H1 (cell line): ENCODE measurements around the gene SPPL3. TPM values are rescaled to one million over a fixed set of nuclear protein-coding genes. Genes with fewer than 3 reads are reported as not detected.

ENCODE experiments used
- CTCF ChIA-PET: fragments of 300-600 bp; sonication (Branson Sonifier 250); formaldehyde crosslinking; loops from one replicate; lab custom pipeline; 2021; ENCODE audit not compliant: partially characterized antibody; lab: Charles Lee
- POLR2A ChIA-PET: fragments of 300-600 bp; sonication (Branson Sonifier 250); formaldehyde crosslinking; loops from one replicate; lab custom pipeline; 2021; ENCODE audit warnings: inconsistent platforms; ENCODE audit not compliant: partially characterized antibody; lab: Charles Lee
- DNase-seq, 2 experiments: peaks; one replicate each; pipeline versions ENCODE4 v3.0.0 to v3.0.0-alpha.2; 2010 to 2022; ENCODE audit warnings: low spot score in 2 of 2, low read depth in 1 of 2, mixed read lengths in 1 of 2
- FAIRE-seq: peaks from 2 replicates; lab custom pipeline; 2011; peaks lifted over from hg19 to GRCh38; lab: Jason Lieb, UNC
- H2AFZ ChIP-seq: 2 replicates; pipeline ENCODE4 v1.8.1; 2012; ENCODE audit warnings: low read length, inconsistent platforms
- H2AK5ac ChIP-seq: 2 replicates; pipeline ENCODE4 v1.6.1; 2013; ENCODE audit warnings: low read depth, low read length
- H2BK120ac ChIP-seq: replicated peaks from 2 replicates; pipeline ENCODE3; 2013; ENCODE audit warnings: low read depth, low read length, inconsistent platforms
- H2BK12ac ChIP-seq: 2 replicates; pipeline ENCODE4 v1.6.1; 2013; ENCODE audit warnings: low read depth, low read length
- H2BK15ac ChIP-seq: 2 replicates; pipeline ENCODE4 v1.6.1; 2013; ENCODE audit warnings: low read length
- H2BK20ac ChIP-seq: 2 replicates; pipeline ENCODE4 v1.6.1; 2013; ENCODE audit warnings: low read length
- H2BK5ac ChIP-seq: 2 replicates; pipeline ENCODE4 v1.6.1; 2013; ENCODE audit warnings: low read depth, low read length
- H3K14ac ChIP-seq: 2 replicates; pipeline ENCODE4 v1.6.1; 2013; ENCODE audit warnings: inconsistent platforms; ENCODE audit not compliant: insufficient read length
- H3K18ac ChIP-seq: 2 replicates; pipeline ENCODE4 v1.6.1; 2013; ENCODE audit warnings: low read length; ENCODE audit errors: extremely low read depth
- H3K23ac ChIP-seq: 2 replicates; pipeline ENCODE4 v1.6.1; 2013; ENCODE audit warnings: inconsistent platforms; ENCODE audit not compliant: insufficient read length
- H3K23me2 ChIP-seq: 2 replicates; pipeline ENCODE4 v1.6.1; 2013; ENCODE audit warnings: low read depth, low read length
- H3K27ac ChIP-seq: 2 replicates; pipeline ENCODE4 v1.6.1; 2011; ENCODE audit warnings: low read depth, low read length, inconsistent platforms
- H3K27me3 ChIP-seq, 4 experiments: replicated peaks in 1 of 4; 1 replicate in 1 of 4; 2 replicates in 3 of 4; pipeline versions ENCODE4 v1.6.1 to v1.8.1; 2011 to 2013; ENCODE audit warnings: low read length in 3 of 4, mild to moderate bottlenecking in 3 of 4, inconsistent platforms in 2 of 4, mixed read lengths in 2 of 4, moderate library complexity in 1 of 4; ENCODE audit not compliant: control insufficient read depth in 3 of 4, insufficient read depth in 3 of 4; ENCODE audit errors: extremely low read depth in 1 of 4
- H3K36me3 ChIP-seq, 4 experiments: 2 replicates each; pipeline versions ENCODE4 v1.6.1 to v1.8.1; 2011 to 2013; ENCODE audit warnings: mild to moderate bottlenecking in 4 of 4, low read length in 3 of 4, moderate library complexity in 2 of 4, control low read depth in 1 of 4, inconsistent platforms in 1 of 4; ENCODE audit not compliant: insufficient read depth in 4 of 4, control insufficient read depth in 2 of 4
- H3K4ac ChIP-seq: replicated peaks from 2 replicates; pipeline ENCODE3; 2013; ENCODE audit warnings: low read length, low read depth, mixed read lengths, inconsistent platforms; ENCODE audit not compliant: insufficient read length
- H3K4me1 ChIP-seq, 4 experiments: replicated peaks in 1 of 4; 1 replicate in 1 of 4; 2 replicates in 3 of 4; pipeline versions ENCODE4 v1.6.1 to v1.8.1; 2011 to 2013; ENCODE audit warnings: low read length in 3 of 4, inconsistent platforms in 2 of 4, mixed read lengths in 1 of 4; ENCODE audit not compliant: insufficient read depth in 4 of 4, control insufficient read depth in 3 of 4
- H3K4me2 ChIP-seq, 2 experiments: 2 replicates each; pipeline versions ENCODE4 v1.6.1 to v1.8.1; 2011 to 2013; ENCODE audit warnings: low read depth in 2 of 2, low read length in 2 of 2, control low read depth in 1 of 2, inconsistent platforms in 1 of 2, mild to moderate bottlenecking in 1 of 2; ENCODE audit not compliant: insufficient read depth in 1 of 2
- H3K4me3 ChIP-seq, 4 experiments: fragments of 200-600, 300-600 bp in 1 of 4; sonication (generic), shearing (Covaris generic), sonication (Bioruptor Twin) in 1 of 4; 2 replicates each; pipeline versions ENCODE4 v1.5.1 to v1.8.1; 2011 to 2016; ENCODE audit warnings: low read length in 4 of 4, low read depth in 3 of 4, control low read depth in 2 of 4, inconsistent platforms in 2 of 4, mild to moderate bottlenecking in 2 of 4, mixed read lengths in 1 of 4, moderate library complexity in 1 of 4; ENCODE audit not compliant: insufficient read depth in 2 of 4; ENCODE audit errors: extremely low read depth in 1 of 4
- H3K56ac ChIP-seq: replicated peaks from 2 replicates; pipeline ENCODE3; 2013; ENCODE audit warnings: low read depth, mild to moderate bottlenecking, mixed read lengths, low read length, inconsistent platforms; ENCODE audit not compliant: insufficient read length
- H3K79me1 ChIP-seq: 2 replicates; pipeline ENCODE4 v1.6.1; 2013; ENCODE audit warnings: low read depth, low read length, control low read depth
- H3K79me2 ChIP-seq, 2 experiments: 2 replicates each; pipeline versions ENCODE4 v1.6.1 to v1.8.1; 2012 to 2013; ENCODE audit warnings: low read length in 2 of 2, mild to moderate bottlenecking in 2 of 2, inconsistent platforms in 1 of 2; ENCODE audit not compliant: insufficient read depth in 2 of 2, control insufficient read depth in 1 of 2
- H3K9ac ChIP-seq, 4 experiments: replicated peaks in 1 of 4; 1 replicate in 1 of 4; 2 replicates in 3 of 4; pipeline versions ENCODE4 v1.6.1 to v1.8.1; 2011 to 2013; ENCODE audit warnings: low read depth in 3 of 4, low read length in 3 of 4, control low read depth in 2 of 4, mild to moderate bottlenecking in 2 of 4, moderate library complexity in 2 of 4, inconsistent platforms in 1 of 4; ENCODE audit errors: extremely low read depth in 1 of 4
- H3K9me3 ChIP-seq, 2 experiments: 2 replicates each; pipeline versions ENCODE4 v1.6.1 to v1.8.1; 2012 to 2013; ENCODE audit warnings: mild to moderate bottlenecking in 2 of 2, moderate library complexity in 2 of 2, control low read depth in 1 of 2, inconsistent platforms in 1 of 2, low read depth in 1 of 2, low read length in 1 of 2, mixed read lengths in 1 of 2; ENCODE audit not compliant: insufficient read depth in 2 of 2
- H4K20me1 ChIP-seq, 2 experiments: replicated peaks in 1 of 2; 2 replicates each; pipeline versions ENCODE3 to v1.8.1; 2011 to 2013; ENCODE audit warnings: inconsistent platforms in 2 of 2, low read length in 2 of 2, mild to moderate bottlenecking in 1 of 2; ENCODE audit not compliant: insufficient read depth in 2 of 2, control insufficient read depth in 1 of 2
- H4K5ac ChIP-seq: 2 replicates; pipeline ENCODE4 v1.6.1; 2013; ENCODE audit warnings: low read length, low read depth, mixed read lengths, inconsistent platforms; ENCODE audit not compliant: insufficient read length
- H4K8ac ChIP-seq: 2 replicates; pipeline ENCODE4 v1.8.0; 2013; ENCODE audit warnings: mild to moderate bottlenecking, moderate library complexity, low read length, inconsistent platforms; ENCODE audit not compliant: insufficient read depth; ENCODE audit errors: extremely low read depth
- H4K91ac ChIP-seq: replicated peaks from 2 replicates; pipeline ENCODE3; 2013; ENCODE audit warnings: low read length, mixed read lengths, inconsistent platforms; ENCODE audit not compliant: insufficient read length
- CEBPB ChIP-seq: IDR thresholded peaks from 2 replicates; pipeline ENCODE4 v1.6.1; 2012; ENCODE audit warnings: low read depth, low read length
- WGBS, 2 experiments: shearing (Covaris generic) in 1 of 2; methylation state at CpG; one replicate each; pipeline versions ENCODE4 v1.1.6 to v1.1.7; 2013 to 2015; ENCODE audit warnings: low lambda C conversion rate in 2 of 2, mixed read lengths in 2 of 2, inconsistent platforms in 1 of 2, low coverage in 1 of 2, missing lambda C conversion rate in 1 of 2; ENCODE audit not compliant: insufficient replicate concordance in 2 of 2, insufficient coverage in 1 of 2, insufficient read length in 1 of 2; ENCODE audit errors: extremely low coverage in 1 of 2, missing lambda C conversion rate in 1 of 2; 5-methylcytosine and 5-hydroxymethylcytosine counted together
- polyA plus RNA-seq, 7 experiments: library from polyadenylated mRNA; depleted of rRNA in 3 of 7; stranded (reverse) in 5 of 7; unstranded in 2 of 7; fragments of >200 nt in 5 of 7; fragments of 200-250 nt in 2 of 7; gene quantifications; 1 replicate in 5 of 7; 2 replicates in 1 of 7; 4 replicates in 1 of 7; pipeline versions ENCODE4 v1.2.1 to v1.2.3, GENCODE V29; 2011 to 2013; ENCODE audit warnings: missing spikeins in 2 of 7, mixed read lengths in 2 of 7
- total RNA-seq: library from RNA; stranded (reverse); fragmentation: NEBNext Ultra II Directional; extraction: Animal tissue kit (Norgen Biotek cat#: 25700); gene quantifications from 2 replicates; pipeline ENCODE4 v1.2.1, GENCODE V29; 2021
- TF ChIP-seq, protein P1 (sequence below): IDR thresholded peaks from 2 replicates; pipeline ENCODE4 v1.6.1; 2012; ENCODE audit warnings: low read length, inconsistent platforms

The SPPL3 gene
- total and polyA plus RNA-seq, 2 of the 8 experiments (the other 6 are each of a cell fraction or from before 2014, with no cell fraction given): 27.3 to 48.4 TPM

DNA sequence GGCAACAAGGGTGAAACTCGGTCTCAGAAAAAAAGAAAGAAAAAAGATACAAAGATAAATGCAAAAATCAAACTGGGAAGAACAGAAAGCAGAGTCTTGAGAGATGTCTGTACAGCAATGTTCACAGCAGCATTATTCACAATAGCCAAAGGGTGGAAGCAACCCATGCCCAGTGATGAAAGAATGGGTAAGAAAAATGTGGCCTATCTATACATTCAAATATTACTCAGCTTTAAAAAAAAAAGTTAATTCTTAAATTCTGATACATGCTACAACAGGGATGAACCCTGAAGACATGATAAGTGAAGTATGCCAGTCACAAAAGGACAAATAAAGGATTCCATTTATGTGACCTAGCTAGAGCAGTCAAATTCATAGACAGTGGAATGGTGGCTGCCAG lies 33.7 kb downstream of the SPPL3 start:
- H2BK12ac ChIP-seq: no peak overlapping the region
- ChIA-PET POLR2A (interaction anchor here (1.1 kb wide), 1 partner anchor 15 kb away, joined by 3 read pairs; no protein-coding TSS in a partner anchor), CTCF (interaction anchor here (1.4 to 3.3 kb wide), 3 partner anchors 11 to 135 kb away, joined by 4 to 14 read pairs (median 5); no protein-coding TSS in a partner anchor)
- no peak for FAIRE-seq
- no peak overlapping the region for H3K56ac ChIP-seq
- no peak overlapping the region for H2AFZ ChIP-seq
- no peak overlapping the region for H3K14ac ChIP-seq
- no peak overlapping the region for H2BK120ac ChIP-seq
- DNase-seq: no peak
- H3K4me2 ChIP-seq: no peak overlapping the region
- H2BK5ac ChIP-seq: no peak overlapping the region
- no peaks in the 10 kb centered on the region for H3K9me3 ChIP-seq
- H3K79me2 ChIP-seq: peaks cover 0 to 70% of the 10 kb centered on the region in 2 experiments; a peak in 2 of 4 replicates
- no peak overlapping the region for H3K23ac ChIP-seq
- no peaks in the 10 kb centered on the region for H3K4me1 ChIP-seq
- peaks cover 1% of the 10 kb centered on the region in 2 experiments for H4K20me1 ChIP-seq
- no peaks in the 10 kb centered on the region for H3K23me2 ChIP-seq
- H2BK15ac ChIP-seq: no peak overlapping the region
- peaks cover 8% of the 10 kb centered on the region; the same call in 1 of the 2 replicates for H3K79me1 ChIP-seq
- H3K27ac ChIP-seq: no peak overlapping the region
- no peak overlapping the region for H3K9ac ChIP-seq
- H2BK20ac ChIP-seq: no peak overlapping the region
- H3K18ac ChIP-seq: no peak overlapping the region
- no peak overlapping the region for H4K8ac ChIP-seq
- H3K36me3 ChIP-seq: no peaks in the 10 kb centered on the region
- H2AK5ac ChIP-seq: no peak overlapping the region
- no peaks in the 10 kb centered on the region for H3K27me3 ChIP-seq
- no peak overlapping the region for H3K4ac ChIP-seq
- no peak overlapping the region for H4K5ac ChIP-seq
- no peak overlapping the region for H4K91ac ChIP-seq
- 88% methylated on average over 1 of the region's 1 CpG; no CpG with 5 or more reads in 1 of the 2 experiments for WGBS, 2 experiments
- TF ChIP-seq, protein P1, sequence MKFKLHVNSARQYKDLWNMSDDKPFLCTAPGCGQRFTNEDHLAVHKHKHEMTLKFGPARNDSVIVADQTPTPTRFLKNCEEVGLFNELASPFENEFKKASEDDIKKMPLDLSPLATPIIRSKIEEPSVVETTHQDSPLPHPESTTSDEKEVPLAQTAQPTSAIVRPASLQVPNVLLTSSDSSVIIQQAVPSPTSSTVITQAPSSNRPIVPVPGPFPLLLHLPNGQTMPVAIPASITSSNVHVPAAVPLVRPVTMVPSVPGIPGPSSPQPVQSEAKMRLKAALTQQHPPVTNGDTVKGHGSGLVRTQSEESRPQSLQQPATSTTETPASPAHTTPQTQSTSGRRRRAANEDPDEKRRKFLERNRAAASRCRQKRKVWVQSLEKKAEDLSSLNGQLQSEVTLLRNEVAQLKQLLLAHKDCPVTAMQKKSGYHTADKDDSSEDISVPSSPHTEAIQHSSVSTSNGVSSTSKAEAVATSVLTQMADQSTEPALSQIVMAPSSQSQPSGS: no peak
- TF ChIP-seq CEBPB: no peak
- no peak overlapping the region for H3K4me3 ChIP-seq
